GM18907 (cell line): ENCODE measurements around the gene PCIF1.
"Not testable (repeated sequence)": the region's sequence is repeated elsewhere in the genome, so short reads cannot be mapped to it uniquely, and the experiment has no call there.

ENCODE experiments used
- ATAC-seq: cut with Tn5 transposase; IDR thresholded peaks from one replicate; pipeline ENCODE4 v1.9.1; 2021; ENCODE audit warnings: mild to moderate bottlenecking, moderate library complexity; ENCODE audit not compliant: unreplicated experiment

PCIF1 gene

DNA sequence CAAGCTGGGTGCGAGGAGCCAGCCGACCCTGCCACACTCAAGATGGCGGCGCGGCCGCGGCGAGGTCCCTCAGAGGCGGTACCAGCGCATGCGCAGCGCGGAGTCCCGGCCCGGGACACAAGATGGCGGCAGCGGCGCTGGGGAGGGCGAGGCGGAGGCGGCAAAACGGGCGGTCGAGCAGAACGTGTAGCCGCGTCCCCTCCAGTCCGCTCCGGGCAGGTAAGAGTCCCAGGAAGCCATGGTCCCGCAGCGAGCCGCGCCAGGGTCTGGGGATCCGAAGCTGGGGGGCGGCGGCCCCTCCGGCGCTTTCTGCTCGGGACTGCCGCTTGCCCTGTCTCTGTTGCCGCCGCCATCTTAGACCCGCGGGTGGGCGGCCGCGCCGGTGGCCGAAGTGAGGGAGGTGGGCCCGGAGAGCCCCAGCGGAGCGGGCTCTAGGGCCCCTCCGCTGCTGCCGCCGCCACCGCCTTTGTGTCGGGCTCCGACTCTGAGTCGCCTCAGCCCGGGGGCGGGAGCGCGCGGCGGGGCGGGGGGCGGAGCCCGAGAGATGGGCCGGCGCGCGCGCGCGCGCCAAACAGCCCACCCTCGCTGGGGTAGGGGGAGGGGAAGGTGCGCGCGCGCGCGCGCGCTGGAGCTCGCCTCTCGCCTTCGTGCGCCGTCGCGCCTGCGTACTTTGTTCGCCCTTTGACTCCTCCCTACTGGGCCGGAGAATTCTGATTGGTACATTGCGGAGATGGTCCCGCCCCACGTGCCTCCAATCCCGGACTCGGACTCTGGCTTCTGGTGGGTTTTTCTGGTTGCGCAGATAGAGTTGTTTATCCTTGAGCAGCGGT, at the start of gene PCIF1:
PCIF1 (plus strand) TSS at position 98 of the 830 bp plus-strand sequence. CDS start 4,317 bp downstream, outside the sequence.
- peak; percentile 77 for ATAC-seq

DNA sequence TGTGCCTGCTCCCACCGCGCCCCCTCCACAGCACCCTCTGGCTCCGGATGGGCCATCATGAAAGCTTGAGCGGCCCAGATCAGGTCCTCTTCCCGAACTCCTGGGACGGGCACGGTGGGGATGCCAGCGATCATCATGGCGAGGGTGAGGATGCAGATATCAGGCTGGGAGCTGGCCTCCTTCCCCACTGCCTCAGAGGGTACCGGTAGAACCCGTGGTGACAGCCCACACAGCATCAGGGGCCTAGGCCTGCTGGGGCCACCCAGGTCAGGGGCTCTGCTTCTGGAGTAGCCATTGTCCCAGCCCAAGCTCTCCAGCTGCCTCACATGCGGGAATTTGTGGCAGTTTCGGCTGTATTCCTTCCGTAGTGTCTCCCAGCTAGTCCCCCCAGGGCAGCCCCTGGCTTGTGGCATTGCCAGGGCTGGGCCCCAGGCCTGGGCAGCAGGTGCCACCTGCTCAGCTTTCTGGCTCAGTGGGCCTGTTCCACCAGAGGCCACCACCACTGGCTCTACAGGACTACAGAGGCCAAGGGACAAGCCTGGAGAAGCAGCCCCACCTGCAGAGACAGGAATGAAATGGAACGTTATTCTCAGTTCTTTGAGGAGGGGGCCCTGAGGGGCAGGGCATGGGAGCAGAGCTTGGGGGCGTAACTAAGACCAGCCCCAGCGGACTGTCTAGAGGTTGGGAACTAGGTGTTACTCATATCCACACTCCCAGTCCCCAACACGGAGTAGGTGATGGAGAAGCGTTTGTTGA, 47.7 kb upstream of the PCIF1 start:
- no peak for ATAC-seq

- ATAC-seq = no peak
Measured at GRCh38 chr20:45887346-45887715, 47.2 kb upstream of the PCIF1 start, which contains the start of gene SPATA25. TSS of gene SPATA25 (minus strand) at chr20:45887622. CDS start at chr20:45887590, 32 bp downstream.

DNA sequence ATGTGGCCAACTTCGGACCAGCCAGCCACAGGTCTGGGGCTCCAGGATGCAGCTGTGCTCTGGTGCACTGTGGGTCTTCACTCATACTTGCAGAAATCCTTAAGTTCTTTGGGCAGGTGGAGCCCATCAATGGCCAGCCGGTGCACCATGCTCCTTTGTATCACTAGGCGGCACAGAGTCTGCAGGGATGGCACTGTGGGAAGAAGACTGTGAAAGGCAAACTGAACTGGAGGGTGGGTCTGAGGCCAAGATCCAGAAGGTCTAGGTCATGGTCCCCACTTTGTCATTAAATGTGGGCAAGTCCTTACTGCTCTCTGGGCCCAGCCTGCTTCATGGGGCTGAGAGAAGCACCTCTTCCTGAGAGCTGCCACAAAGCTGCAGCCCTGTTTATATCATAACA, 45.8 kb upstream of the PCIF1 start:
- no peak for ATAC-seq

DNA sequence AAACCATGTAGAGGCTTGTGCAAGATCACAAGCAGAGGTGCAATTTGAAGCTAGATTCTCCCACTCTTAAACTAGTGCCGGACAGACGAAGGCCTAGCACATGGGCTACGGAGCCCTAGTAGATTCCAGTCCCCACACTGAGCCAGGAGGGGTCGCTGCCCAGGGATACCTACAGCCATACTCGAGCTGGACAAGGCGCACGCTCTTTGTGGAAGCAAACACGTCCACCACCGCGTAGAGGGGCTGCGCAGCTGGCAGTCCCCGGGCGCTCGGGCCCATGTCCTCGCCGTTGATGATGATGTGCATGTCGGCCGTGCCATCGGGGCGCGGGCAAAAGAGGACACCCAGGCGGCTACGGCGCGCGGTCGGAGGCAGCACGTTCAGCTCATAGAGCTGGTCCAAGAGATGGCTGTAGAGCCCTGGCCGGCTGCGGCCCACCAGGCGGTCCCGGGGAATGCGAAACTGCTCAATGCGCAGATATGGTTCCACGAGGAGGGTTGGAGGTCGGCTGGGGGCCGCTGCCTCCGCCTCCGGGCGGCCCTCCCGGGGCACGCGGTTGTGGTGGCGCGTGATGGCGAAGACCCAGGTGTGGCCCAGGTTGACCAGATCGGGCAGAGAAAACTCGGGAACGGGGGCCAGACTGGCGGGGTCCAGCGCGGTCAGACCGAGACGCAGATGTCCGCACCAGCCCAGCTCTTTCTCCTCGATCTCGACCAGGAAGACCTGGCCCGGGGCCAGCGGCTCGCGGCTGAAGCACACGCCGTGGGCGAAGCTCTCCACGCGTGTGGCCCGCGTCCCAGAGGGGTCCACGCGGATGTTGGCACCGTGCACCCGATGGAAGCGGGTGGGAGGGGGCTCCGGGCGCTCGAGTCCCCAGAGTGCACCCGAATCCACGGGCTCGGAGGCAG, 44.2 kb upstream of the PCIF1 start:
- ATAC-seq = peak; percentile 17

DNA sequence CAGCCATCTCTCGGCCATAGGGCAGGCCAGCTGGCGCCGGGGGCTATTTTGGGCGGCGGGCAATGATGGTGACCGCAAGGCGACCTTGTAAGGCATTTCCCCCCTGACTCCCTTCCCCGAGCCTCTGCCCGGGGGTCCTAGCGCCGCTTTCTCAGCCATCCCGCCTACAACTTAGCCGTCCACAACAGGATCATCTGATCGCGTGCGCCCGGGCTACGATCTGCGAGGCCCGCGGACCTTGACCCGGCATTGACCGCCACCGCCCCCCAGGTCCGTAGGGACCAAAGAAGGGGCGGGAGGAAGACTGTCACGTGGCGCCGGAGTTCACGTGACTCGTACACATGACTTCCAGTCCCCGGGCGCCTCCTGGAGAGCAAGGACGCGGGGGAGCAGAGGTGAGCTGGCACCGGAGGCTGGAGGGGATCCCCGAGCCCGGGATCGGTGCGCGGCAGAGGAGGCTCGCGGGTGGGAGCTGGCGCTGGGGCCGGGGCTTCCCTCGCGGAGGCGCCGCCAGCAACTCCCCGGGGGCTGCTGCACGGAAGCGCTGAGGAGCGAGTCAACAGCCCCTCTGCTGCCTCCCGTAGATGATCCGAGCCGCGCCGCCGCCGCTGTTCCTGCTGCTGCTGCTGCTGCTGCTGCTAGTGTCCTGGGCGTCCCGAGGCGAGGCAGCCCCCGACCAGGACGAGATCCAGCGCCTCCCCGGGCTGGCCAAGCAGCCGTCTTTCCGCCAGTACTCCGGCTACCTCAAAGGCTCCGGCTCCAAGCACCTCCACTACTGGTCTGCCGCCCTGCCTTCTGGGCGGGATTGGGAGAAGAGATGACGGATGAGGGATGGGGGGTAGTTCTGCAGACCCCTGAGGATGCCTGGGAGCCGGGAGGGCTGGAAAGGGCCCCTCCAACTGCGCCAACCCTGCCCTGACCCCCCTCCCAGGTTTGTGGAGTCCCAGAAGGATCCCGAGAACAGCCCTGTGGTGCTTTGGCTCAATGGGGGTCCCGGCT, 43.2 kb upstream of the PCIF1 start, which contains the start of the genes CTSA and NEURL2:
CTSA (plus strand) TSS at position 351 of the 999 bp plus-strand sequence; CDS start at position 585, 234 bp downstream.
NEURL2 (minus strand) TSS at position 224 of the 999 bp plus-strand sequence; CDS start at position 7, 217 bp downstream.
- peak; percentile 75 for ATAC-seq

DNA sequence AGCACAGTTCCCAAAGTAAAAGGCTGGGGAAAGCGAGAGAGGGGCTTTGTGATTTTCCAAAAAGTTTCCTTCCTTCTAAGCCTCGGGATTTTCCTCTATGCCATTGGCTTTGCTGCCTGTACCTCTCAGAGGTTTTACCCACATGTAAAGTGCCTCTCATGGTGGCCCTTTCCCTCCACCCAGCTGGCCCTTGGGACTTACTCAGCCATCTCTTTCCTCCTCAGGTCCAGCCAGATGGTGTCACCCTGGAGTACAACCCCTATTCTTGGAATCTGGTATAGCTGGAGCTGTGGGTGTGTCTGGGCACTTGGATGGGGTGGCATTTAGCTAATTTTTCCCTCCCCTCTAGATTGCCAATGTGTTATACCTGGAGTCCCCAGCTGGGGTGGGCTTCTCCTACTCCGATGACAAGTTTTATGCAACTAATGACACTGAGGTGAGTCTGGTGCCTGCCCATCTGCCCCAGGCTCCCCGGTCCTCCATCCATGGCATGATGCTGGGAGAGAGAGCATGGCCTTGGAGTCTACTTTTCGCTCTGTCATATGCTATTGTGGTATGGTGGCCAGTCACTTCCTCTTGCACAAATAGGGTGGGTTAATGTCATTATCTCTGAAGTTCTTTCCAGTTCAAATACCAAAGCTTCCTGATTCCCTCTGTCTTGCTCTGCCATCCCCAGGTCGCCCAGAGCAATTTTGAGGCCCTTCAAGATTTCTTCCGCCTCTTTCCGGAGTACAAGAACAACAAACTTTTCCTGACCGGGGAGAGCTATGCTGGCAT, 42.2 kb upstream of the PCIF1 start:
- ATAC-seq = no peak

GRCh38 chr20:45892828-45893500, 41.5 kb upstream of the PCIF1 start:
- ATAC-seq = no peak

DNA sequence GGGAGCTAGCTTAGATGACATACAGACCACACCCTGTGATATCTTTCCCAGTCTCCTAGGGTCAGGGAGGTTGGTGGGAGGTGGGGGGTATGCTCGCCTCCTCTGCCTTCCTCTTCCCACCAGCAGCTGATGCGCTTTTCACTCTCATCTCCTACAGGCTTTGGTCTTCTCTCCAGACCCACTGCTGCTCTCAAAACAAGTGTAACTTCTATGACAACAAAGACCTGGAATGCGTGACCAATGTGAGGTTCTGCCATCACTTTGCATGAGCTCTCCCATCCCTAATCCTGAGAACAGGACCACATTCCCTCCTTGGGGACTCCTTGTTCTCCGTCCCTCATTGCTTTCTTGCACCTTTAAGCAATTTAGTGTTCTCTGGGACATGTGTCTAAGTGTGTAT, 40.7 kb upstream of the PCIF1 start:
- ATAC-seq = no peak

DNA sequence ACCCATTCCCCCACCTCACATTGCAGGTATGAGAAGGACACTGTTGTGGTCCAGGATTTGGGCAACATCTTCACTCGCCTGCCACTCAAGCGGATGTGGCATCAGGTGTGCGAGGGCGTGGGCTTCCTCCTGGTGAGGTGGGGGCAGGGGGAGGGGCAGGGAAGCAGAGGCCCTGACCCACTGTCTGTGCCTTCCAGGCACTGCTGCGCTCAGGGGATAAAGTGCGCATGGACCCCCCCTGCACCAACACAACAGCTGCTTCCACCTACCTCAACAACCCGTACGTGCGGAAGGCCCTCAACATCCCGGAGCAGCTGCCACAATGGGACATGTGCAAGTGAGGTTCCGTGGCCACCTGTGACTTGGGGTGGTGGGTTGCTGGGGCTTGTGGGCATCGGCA, 39.7 kb upstream of the PCIF1 start:
- ATAC-seq = no peak

DNA sequence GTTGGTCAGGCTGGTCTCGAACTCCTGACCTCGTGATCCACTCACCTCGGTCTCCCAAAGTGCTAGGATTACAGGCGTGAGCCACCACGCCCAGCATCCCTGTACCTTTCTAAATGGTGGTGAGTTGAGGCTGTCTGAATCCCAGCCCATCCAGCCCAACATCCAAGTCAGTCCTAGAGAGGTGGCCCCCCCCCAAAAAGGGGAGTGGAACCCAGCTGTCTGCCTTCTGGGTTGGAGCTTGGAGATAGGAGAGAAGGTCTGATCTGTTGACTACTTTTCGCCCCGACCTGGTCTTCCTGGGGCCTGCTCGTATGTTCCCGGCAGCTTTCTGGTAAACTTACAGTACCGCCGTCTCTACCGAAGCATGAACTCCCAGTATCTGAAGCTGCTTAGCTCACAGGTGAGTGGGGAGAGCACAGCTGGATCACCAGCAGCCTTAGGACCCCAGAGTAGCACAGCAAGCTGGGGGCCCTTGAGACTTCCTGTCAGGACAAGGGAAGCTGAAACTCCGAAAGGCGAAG, 37.8 kb upstream of the PCIF1 start:
- no peak for ATAC-seq

DNA sequence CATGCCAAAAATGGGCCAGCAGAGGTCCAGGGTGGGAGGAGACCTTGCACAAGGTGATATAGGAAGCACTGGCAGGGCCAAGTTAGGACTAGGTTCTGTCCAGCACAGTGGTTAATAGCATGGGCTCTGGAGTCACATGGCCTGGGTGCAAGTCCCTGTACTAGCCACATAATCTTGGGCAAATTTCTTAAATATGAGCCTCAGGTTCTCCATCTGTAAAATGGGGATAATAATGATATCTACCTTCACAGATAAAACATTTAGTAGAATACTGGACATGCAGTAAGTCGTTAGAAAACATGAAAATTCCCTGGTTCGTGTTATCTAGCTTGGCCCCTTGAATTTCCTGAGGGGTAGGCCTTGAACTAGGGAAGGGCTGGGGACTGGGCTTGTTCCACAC, 37.2 kb upstream of the PCIF1 start:
- ATAC-seq = no peak

- no peak for ATAC-seq
Measured at GRCh38 chr20:45897692-45898091, 36.8 kb upstream of the PCIF1 start.

DNA sequence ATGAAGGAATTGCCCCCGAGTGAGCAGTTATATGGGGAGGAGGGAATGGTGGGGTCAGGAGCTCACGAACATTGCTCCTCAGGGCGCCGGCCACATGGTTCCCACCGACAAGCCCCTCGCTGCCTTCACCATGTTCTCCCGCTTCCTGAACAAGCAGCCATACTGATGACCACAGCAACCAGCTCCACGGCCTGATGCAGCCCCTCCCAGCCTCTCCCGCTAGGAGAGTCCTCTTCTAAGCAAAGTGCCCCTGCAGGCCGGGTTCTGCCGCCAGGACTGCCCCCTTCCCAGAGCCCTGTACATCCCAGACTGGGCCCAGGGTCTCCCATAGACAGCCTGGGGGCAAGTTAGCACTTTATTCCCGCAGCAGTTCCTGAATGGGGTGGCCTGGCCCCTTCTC, 36.2 kb upstream of the PCIF1 start:
- ATAC-seq = no peak

- ATAC-seq = no peak
Measured at GRCh38 chr20:45899046-45899835, 35.2 kb upstream of the PCIF1 start.

GRCh38 chr20:45901332-45901731, 33.2 kb upstream of the PCIF1 start:
- not testable (repeated sequence) for ATAC-seq

GRCh38 chr20:45902199-45902701, 32.2 kb upstream of the PCIF1 start:
- no peak for ATAC-seq
